HG02759 (cell line): ENCODE results near the gene HTT.
"Not testable (repeated sequence)": the region's sequence is repeated elsewhere in the genome, so short reads cannot be mapped to it uniquely, and the experiment has no call there.

Experiments
- ATAC-seq: cut with Tn5 transposase; IDR thresholded peaks from one replicate; pipeline ENCODE4 v1.9.1; 2021; ENCODE audit warnings: mild to moderate bottlenecking, moderate library complexity; ENCODE audit not compliant: unreplicated experiment

HTT gene

GRCh38 chr4:3116955-3117354, 42.5 kb downstream of the HTT start:
- ATAC-seq = no peak

- no peak for ATAC-seq
Observed at GRCh38 chr4:3118312-3118711, 43.8 kb downstream of the HTT start.

- ATAC-seq = no peak
Observed at GRCh38 chr4:3119464-3119863, 45.0 kb downstream of the HTT start.

- no peak for ATAC-seq
Observed at GRCh38 chr4:3121110-3121509, 46.6 kb downstream of the HTT start.

GRCh38 chr4:3121596-3121995, 47.1 kb downstream of the HTT start:
- ATAC-seq = no peak

GRCh38 chr4:3122081-3122563, 47.6 kb downstream of the HTT start:
- no peak for ATAC-seq

GRCh38 chr4:3123181-3123671, 48.7 kb downstream of the HTT start:
- ATAC-seq = no peak

GRCh38 chr4:3124070-3124767, 49.7 kb downstream of the HTT start:
- ATAC-seq = no peak

GRCh38 chr4:3127112-3127511, 52.6 kb downstream of the HTT start:
- no peak for ATAC-seq

GRCh38 chr4:3128058-3128457, 53.6 kb downstream of the HTT start:
- no peak for ATAC-seq

GRCh38 chr4:3128976-3129375, 54.5 kb downstream of the HTT start:
- ATAC-seq = no peak

- no peak for ATAC-seq
Observed at GRCh38 chr4:3130201-3130600, 55.7 kb downstream of the HTT start.

- ATAC-seq = no peak
Observed at GRCh38 chr4:3130826-3131225, 56.3 kb downstream of the HTT start.

- ATAC-seq = no peak
Observed at GRCh38 chr4:3134201-3134600, 59.7 kb downstream of the HTT start.

- no peak for ATAC-seq
Observed at GRCh38 chr4:3135155-3136011, 60.9 kb downstream of the HTT start.

GRCh38 chr4:3136454-3136853, 62.0 kb downstream of the HTT start:
- ATAC-seq = no peak

- no peak for ATAC-seq
Observed at GRCh38 chr4:3137908-3138307, 63.4 kb downstream of the HTT start.

GRCh38 chr4:3145234-3145924, 70.9 kb downstream of the HTT start:
- ATAC-seq = no peak

GRCh38 chr4:3148926-3149325, 74.4 kb downstream of the HTT start:
- ATAC-seq = no peak

- ATAC-seq = not testable (repeated sequence)
Observed at GRCh38 chr4:3151238-3151637, 76.8 kb downstream of the HTT start.

GRCh38 chr4:3157366-3157765, 82.9 kb downstream of the HTT start:
- ATAC-seq = no peak
